ENCODE results near the gene ARHGAP24. TPM values are rescaled to one million over a fixed set of nuclear protein-coding genes. Genes with fewer than 3 reads are reported as not detected.

The ARHGAP24 gene
- total RNA-seq, 1 donor from 2014 or later = 11.1 TPM

DNA sequence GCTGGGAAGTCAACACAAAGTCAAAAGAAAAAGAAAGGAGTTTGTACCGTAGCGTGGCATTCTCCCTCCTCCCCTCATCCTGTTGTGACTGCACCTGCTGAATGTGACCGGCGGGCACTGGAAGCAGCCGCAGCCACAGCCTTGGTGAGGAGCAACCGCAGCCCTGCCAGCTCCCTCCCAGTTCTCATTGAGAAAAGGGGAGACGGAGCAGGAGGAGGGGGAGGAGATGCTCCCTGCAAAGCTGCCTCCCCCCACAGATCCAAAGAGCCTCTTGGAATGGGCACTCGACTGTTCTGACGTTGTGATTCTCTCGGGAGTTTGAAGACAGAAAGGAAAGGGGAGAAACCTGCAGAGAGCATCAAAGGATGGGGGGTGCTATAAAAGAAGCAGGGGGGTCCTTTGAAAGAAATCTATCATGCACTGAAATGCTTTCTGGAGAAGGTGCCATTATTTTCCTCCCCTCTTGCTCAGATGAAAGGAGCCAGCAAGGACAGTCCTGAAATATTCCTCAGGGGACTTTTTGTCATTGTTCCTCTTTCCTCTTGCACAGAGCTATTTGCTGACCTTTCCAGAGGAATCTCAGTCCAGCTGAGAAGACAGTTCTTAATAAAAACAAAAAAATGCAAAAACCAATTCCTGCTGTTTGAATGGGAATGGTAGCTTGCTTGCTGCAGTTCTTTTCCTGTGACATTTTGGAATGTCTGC is 455.2 kb downstream of the ARHGAP24 start:
- Histone ChIP-seq H3K27me3 (ENCODE audit: control insufficient read depth, insufficient read depth, low read length) (no peaks in the 10 kb centered on the region), H3K36me3 (ENCODE audit: control insufficient read depth, insufficient read depth, low read length) (no peaks in the 10 kb centered on the region), H3K4me3 (ENCODE audit: low read depth, low read length) (no peak overlapping the region)
- FAIRE-seq (no peak), DNase-seq (ENCODE audit: low read depth) (no peak)
- TF ChIP-seq, protein P1, sequence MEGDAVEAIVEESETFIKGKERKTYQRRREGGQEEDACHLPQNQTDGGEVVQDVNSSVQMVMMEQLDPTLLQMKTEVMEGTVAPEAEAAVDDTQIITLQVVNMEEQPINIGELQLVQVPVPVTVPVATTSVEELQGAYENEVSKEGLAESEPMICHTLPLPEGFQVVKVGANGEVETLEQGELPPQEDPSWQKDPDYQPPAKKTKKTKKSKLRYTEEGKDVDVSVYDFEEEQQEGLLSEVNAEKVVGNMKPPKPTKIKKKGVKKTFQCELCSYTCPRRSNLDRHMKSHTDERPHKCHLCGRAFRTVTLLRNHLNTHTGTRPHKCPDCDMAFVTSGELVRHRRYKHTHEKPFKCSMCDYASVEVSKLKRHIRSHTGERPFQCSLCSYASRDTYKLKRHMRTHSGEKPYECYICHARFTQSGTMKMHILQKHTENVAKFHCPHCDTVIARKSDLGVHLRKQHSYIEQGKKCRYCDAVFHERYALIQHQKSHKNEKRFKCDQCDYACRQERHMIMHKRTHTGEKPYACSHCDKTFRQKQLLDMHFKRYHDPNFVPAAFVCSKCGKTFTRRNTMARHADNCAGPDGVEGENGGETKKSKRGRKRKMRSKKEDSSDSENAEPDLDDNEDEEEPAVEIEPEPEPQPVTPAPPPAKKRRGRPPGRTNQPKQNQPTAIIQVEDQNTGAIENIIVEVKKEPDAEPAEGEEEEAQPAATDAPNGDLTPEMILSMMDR (IDR thresholded peaks at IDR 0.05; ENCODE audit: insufficient read depth, low read length, severe bottlenecking) = no peak

DNA sequence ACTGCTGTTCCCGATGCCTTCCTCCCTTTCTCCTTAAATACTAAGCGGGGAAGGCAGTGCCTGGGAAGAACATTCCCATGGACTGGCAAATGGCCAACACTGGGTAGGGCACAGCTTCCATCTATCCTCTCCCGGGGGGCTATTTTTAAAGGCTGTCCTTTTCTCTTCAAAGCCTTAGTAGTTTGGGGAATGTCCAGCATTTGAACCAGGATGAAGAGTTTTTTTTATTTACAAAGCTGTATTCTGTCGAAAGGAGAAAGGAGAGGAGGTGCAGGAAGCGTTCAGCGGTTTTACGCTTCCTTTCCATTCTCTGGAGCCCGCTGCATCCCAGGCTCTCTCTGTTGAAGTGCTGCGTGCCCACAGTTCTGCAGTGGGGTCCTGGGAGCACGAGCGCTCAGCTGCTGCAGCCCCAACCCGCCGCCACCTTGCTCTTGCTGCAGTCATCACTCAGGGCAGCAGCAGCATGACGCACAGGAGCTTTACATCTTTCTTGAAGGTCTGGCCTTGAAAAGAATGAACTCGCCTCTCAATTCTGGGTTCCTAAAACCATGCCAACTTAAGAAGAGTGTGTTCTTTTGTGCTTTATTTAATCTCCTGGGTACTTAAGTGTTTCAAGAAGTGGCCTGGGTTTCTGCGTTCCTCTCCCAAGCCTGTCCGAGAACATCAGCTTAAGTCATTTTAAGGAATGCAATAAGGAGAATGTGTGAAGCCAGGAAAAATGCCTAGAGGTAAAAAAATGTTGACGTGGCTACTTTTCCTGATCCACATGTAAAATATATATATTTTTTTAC is 457.7 kb downstream of the ARHGAP24 start:
- H3K27me3 ChIP-seq (ENCODE audit: control insufficient read depth, insufficient read depth, low read length) = no peaks in the 10 kb centered on the region
- no peaks in the 10 kb centered on the region for H3K36me3 ChIP-seq (ENCODE audit: control insufficient read depth, insufficient read depth, low read length)
- TF ChIP-seq, protein P1 (IDR thresholded peaks at IDR 0.05; ENCODE audit: insufficient read depth, low read length, severe bottlenecking) = no peak
- no peak overlapping the region for H3K4me3 ChIP-seq (ENCODE audit: low read depth, low read length)
- DNase-seq (ENCODE audit: low read depth) (peak; percentile 12), FAIRE-seq (no peak)

DNA sequence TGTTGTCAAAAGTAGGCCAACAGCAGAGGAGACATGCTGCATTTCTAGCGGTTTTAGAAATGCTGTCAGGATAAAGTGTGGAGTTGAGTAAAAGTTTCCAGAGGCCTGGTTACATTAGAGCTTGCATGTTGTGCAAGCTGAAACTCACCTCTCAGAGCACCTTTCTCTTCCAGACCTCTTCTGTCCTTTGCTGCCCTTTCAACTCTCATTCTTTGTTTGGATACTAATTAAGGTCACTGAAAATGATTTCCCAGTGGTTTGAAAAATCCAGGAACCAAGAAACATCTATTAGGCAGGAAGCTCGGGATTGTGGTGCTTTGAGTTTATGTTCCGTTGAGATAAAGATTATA is 458.3 kb downstream of the ARHGAP24 start:
- TF ChIP-seq, protein P1 (IDR thresholded peaks at IDR 0.05; ENCODE audit: insufficient read depth, low read length, severe bottlenecking) = no peak
- FAIRE-seq = no peak
- Histone ChIP-seq H3K36me3 (ENCODE audit: control insufficient read depth, insufficient read depth, low read length) (no peaks in the 10 kb centered on the region), H3K27me3 (ENCODE audit: control insufficient read depth, insufficient read depth, low read length) (no peaks in the 10 kb centered on the region), H3K4me3 (ENCODE audit: low read depth, low read length) (no peak overlapping the region)
- DNase-seq (ENCODE audit: low read depth) = no peak

DNA sequence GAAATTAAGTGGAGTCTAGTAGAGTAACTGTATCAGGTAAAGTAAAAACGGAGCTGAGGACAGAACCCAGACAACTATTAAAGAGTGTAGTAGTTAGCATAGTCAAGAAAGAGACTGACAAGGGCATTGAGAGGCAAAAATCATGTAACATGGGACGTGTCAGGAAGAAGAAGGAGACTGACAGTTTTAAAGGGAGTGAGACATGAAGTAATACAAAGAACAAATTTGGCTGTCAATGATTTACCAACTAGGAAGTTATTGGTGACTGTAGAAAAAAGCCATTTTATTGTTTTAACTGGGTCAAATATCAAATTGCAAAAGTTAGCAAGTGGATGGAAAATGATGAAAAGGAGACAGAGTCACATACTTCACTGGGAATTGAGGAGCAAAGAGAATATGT is 462.6 kb downstream of the ARHGAP24 start:
- FAIRE-seq = no peak

DNA sequence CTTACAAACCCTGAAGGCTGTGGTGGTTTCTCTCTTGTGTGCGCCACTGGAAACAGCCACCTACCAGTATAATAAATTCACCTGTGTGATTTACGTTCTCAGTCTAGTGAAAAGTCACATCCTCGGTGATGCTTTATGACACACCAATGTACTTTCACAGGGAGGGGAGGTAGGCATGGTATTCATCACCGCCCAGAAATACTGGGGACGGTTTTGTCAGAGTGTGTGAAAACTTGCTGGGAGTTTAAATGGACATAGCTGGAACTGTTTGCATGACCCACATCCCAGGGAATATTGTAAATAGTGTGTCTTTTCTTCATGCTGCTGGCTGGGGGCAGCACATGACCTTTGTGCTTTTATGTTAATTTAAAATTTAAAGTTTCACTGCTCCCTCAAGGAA is 463.1 kb downstream of the ARHGAP24 start:
- Histone ChIP-seq H3K27me3 (ENCODE audit: control insufficient read depth, insufficient read depth, low read length) (no peaks in the 10 kb centered on the region), H3K36me3 (ENCODE audit: control insufficient read depth, insufficient read depth, low read length) (no peaks in the 10 kb centered on the region), H3K4me3 (ENCODE audit: low read depth, low read length) (no peak overlapping the region)
- FAIRE-seq (no peak), DNase-seq (ENCODE audit: low read depth) (no peak)
- TF ChIP-seq, protein P1 (IDR thresholded peaks at IDR 0.05; ENCODE audit: insufficient read depth, low read length, severe bottlenecking) = no peak

More for the DNA sequence above, 462.6 kb downstream of the ARHGAP24 start:
- no peaks in the 10 kb centered on the region for H3K36me3 ChIP-seq (ENCODE audit: control insufficient read depth, insufficient read depth, low read length)
- H3K4me3 ChIP-seq (ENCODE audit: low read depth, low read length) = no peak overlapping the region
- H3K27me3 ChIP-seq (ENCODE audit: control insufficient read depth, insufficient read depth, low read length) = no peaks in the 10 kb centered on the region
- TF ChIP-seq, protein P1 (IDR thresholded peaks at IDR 0.05; ENCODE audit: insufficient read depth, low read length, severe bottlenecking) = no peak
- DNase-seq (ENCODE audit: low read depth) = no peak

Data from bronchial epithelial cell (primary cell).